GM23338 (cell line): ENCODE measurements around the gene SLC15A5.

Experiments
- CTCF ChIP-seq, 2 experiments: fragments of 200-600 bp in 1 of 2; sonication (generic) in 1 of 2; conservative IDR thresholded peaks; 2 replicates each; pipeline versions ENCODE4 v1.5.1 to v1.6.1; 2016 to 2017; ENCODE audit warnings: antibody characterized with exemption in 2 of 2, low read depth in 2 of 2, mild to moderate bottlenecking in 2 of 2, moderate library complexity in 1 of 2
- EZH2 ChIP-seq: fragments of 200-600 bp; sonication (generic); IDR thresholded peaks from one replicate; pipeline ENCODE4 v1.8.0; 2017; ENCODE audit warnings: antibody characterized with exemption, mild to moderate bottlenecking, low read depth; ENCODE audit not compliant: unreplicated experiment

DNA sequence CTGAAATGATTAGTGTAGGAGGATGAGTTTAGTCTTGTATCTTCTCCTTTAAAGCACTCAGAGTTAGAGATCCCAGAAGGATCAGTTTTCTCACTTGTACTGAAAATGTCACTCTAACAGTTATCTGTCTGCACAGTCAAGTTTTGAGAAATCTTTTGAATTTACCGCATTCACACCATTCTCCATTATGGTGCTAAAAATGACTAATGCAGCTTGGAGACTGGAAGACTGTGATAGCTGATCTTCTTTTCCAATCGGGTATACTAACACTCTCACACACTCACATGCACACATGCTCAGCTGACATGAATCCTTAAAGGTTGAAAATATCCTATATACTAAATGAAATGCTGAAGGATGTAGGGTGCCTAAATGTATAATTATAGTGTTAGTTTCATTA lies 65.8 kb downstream of the SLC15A5 start:
- TF ChIP-seq CTCF (conservative IDR thresholded peaks at IDR 0.05; ENCODE audit: low read depth in 2 of 2): no peak
- TF ChIP-seq EZH2: no peak
